Choroid plexus epithelial cell (primary cell): ENCODE measurements around the gene NPTN.

ENCODE experiments used
- DNase-seq: peaks from one replicate; pipeline ENCODE4 v3.0.0-alpha.2; 2010; ENCODE audit warnings: low read depth
- H3K4me3 ChIP-seq: 2 replicates; pipeline ENCODE4 v1.5.1; 2011; ENCODE audit warnings: low read depth, mild to moderate bottlenecking, control low read depth, low read length, moderate library complexity
- TF ChIP-seq, protein P1 (sequence below): conservative IDR thresholded peaks from 2 replicates; pipeline ENCODE4 v1.5.1; 2011; ENCODE audit warnings: low read depth, mild to moderate bottlenecking, control low read depth, inconsistent platforms, low read length, moderate library complexity

The NPTN gene

DNA sequence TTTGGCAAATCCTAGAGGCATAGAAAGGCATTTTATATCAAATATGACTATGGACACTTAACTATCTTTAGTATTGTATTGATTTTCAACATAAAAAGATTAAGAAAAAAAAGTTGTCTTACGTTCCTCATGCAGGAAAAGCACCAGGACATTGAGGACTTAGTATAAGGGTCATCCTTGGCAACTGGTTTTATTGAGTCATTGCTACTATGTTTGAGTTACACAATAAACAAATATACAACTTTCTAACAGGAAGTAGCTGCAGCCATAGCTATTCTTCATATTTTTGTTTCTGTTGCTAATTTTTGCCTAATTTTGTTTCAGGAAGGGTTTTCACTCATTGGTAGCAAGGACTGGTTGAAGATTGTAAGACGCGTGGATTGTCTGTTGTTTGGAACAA lies 93.0 kb downstream of the NPTN start:
- TF ChIP-seq, protein P1, sequence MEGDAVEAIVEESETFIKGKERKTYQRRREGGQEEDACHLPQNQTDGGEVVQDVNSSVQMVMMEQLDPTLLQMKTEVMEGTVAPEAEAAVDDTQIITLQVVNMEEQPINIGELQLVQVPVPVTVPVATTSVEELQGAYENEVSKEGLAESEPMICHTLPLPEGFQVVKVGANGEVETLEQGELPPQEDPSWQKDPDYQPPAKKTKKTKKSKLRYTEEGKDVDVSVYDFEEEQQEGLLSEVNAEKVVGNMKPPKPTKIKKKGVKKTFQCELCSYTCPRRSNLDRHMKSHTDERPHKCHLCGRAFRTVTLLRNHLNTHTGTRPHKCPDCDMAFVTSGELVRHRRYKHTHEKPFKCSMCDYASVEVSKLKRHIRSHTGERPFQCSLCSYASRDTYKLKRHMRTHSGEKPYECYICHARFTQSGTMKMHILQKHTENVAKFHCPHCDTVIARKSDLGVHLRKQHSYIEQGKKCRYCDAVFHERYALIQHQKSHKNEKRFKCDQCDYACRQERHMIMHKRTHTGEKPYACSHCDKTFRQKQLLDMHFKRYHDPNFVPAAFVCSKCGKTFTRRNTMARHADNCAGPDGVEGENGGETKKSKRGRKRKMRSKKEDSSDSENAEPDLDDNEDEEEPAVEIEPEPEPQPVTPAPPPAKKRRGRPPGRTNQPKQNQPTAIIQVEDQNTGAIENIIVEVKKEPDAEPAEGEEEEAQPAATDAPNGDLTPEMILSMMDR: no peak
- DNase-seq: peak; percentile 33
- no peak overlapping the region for H3K4me3 ChIP-seq

DNA sequence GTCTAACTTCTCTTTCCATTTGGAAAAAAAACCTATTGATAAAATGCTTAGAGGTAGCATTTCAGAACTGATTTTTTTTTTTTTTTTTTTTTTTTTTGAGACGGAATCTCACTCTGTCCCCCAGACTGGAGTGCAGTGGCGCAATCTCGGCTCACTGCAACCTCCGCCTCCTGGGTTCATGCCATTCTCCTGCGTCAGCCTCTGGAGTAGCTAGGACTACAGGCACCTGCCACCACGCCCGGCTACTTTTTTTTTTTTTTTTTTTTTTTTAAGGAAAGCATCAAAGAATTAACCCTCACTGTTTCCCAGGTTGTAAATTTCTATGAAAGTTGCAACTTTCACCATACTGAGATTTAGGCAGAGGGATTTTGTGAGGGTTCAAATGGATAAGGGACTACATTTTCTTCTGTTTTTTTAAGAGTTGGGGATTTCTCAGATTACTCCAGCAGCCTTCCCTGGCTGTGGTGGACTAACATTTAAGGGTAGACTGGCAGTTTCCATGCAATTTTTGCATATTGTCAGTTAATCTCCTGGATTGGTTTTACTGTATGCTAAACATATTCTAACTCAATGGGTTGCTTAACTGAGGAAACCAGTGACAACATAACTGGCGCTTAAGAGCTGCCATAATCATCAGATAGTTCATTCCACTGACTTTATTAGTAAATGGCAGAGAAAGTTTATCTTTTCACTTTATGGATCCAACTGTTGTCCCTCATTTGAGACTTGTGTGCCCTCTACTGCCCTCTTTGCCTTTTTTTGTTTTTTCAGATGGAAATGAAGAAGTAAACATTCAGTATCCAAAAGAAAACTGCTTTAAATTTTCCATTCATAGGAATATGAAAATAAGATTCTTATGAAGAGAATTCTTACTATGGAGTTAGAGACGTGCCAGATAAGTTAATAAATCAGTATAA lies 93.7 kb downstream of the NPTN start:
- no peak overlapping the region for H3K4me3 ChIP-seq
- DNase-seq: no peak
- TF ChIP-seq, protein P1: no peak

DNA sequence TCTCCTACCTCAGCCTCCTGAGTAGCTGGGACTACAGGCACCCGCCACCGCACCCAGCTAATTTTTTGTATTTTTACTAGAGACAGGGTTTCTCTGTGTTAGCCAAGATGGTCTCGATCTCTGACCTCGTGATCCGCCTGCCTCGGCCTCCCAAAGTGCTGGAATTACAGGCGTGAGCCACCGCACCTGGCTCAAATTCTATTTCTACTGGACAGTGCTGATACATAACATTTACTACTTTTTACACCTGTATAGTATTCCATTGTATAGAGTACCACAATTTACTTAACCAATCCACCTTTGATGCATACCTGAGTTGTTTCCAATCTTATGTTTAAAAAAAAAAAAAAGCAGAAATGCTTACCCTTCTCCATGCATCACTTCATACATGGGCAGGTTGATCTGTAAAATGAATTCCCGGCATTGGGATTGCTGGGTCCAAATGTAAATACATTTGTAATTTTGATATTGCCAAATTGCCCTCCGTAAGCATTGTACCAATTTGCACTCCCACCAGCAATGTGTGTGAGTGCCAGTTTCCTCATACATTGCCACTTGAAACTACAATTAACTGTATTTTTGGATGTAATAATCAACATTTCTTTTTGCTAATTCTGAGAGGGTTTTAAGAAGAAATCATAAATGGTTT lies 94.5 kb downstream of the NPTN start:
- no peak for DNase-seq
- H3K4me3 ChIP-seq: no peak overlapping the region
- TF ChIP-seq, protein P1: no peak

DNA sequence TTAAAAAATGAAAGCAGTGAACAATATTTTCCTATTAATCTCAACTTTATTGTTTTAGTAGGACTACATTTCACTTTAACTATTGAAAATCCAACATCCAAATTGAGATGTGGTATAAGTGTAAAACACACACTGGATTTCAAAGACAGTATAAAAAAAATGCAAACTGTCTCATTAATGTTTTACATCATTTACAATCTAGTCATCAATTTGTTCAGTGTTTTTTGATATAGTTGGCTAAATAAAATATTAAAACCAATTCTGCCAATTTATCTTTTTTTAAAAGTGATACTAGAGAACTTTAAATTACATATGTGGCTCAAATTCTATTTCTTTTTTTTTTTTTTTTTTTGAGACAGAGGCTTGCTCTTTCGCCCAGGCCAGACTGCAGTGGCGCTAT lies 95.1 kb downstream of the NPTN start:
- no peak for DNase-seq
- TF ChIP-seq, protein P1: no peak
- H3K4me3 ChIP-seq: no peak overlapping the region

DNA sequence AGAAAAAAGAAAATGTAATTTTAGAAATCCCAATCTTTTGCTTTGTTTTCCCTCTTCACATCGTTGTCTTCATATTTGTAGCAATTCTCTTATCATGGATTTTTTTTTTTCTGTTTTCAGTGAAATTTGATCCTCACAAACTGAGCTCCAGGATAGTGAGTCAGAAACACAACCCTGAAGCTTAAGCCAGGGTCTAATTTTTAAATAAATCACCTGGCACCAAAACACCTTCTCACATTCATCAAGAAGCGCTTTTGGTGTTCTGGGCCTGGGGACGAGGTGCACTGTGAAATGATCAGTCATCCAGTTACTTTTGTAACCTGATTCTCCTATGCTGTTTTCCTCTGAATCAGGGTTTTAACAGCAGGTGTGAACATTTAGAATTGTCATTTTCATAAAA lies 102.5 kb downstream of the NPTN start:
- no peak overlapping the region for H3K4me3 ChIP-seq
- TF ChIP-seq, protein P1: no peak
- DNase-seq: peak; percentile 33

DNA sequence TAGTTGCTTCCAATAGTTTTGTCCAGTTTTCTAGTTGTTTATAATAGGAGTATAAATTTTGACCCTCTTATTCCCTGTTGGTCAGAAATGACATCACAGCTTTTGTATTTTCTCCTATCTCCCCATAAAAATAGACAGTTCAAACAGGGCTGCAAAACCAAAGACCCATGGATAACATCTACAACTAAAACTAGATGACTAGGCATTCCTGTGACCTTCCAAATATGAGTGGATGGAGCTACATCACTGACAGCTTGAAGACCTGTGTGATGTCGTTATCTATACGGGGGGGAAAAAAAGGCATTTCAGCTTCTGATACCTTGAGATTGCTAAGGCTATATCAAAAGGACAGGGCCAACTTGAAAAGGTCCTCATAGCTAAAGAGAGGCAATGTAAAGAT lies 105.6 kb downstream of the NPTN start:
- TF ChIP-seq, protein P1: no peak
- no peak for DNase-seq
- no peak overlapping the region for H3K4me3 ChIP-seq
